ENCODE data around the gene PTPRT.

PTPRT gene

GRCh38 chr20:42113236-42113635, 1076.5 kb downstream of the PTPRT start:
- DNase-seq (ENCODE audit: low spot score), result no peak

GRCh38 chr20:42112161-42112560, 1077.5 kb downstream of the PTPRT start:
- DNase-seq (ENCODE audit: low spot score), result no peak

GRCh38 chr20:42111349-42111748, 1078.4 kb downstream of the PTPRT start:
- DNase-seq (ENCODE audit: low spot score), result no peak

- no peak for DNase-seq (ENCODE audit: low spot score)
These were observed 1079.4 kb downstream of the PTPRT start for GRCh38 chr20:42110301-42110700.

- DNase-seq (ENCODE audit: low spot score), result no peak
These were observed 1087.7 kb downstream of the PTPRT start for GRCh38 chr20:42102000-42102399.

GRCh38 chr20:42100137-42100704, 1089.5 kb downstream of the PTPRT start:
- no peak for DNase-seq (ENCODE audit: low spot score)

- DNase-seq (ENCODE audit: low spot score), result no peak
These were observed 1090.6 kb downstream of the PTPRT start for GRCh38 chr20:42099101-42099500.

- DNase-seq (ENCODE audit: low spot score), result no peak
These were observed 1091.3 kb downstream of the PTPRT start for GRCh38 chr20:42098418-42098817.

GRCh38 chr20:42097741-42098140, 1092.0 kb downstream of the PTPRT start:
- no peak for DNase-seq (ENCODE audit: low spot score)

- DNase-seq (ENCODE audit: low spot score), result no peak
These were observed 1094.5 kb downstream of the PTPRT start for GRCh38 chr20:42095221-42095620.

- no peak for DNase-seq (ENCODE audit: low spot score)
These were observed 1095.9 kb downstream of the PTPRT start for GRCh38 chr20:42093542-42094440.

GRCh38 chr20:42093041-42093440, 1096.7 kb downstream of the PTPRT start:
- no peak for DNase-seq (ENCODE audit: low spot score)

- no peak for DNase-seq (ENCODE audit: low spot score)
These were observed 1104.3 kb downstream of the PTPRT start for GRCh38 chr20:42085366-42085765.

- no peak for DNase-seq (ENCODE audit: low spot score)
These were observed 1106.4 kb downstream of the PTPRT start for GRCh38 chr20:42083280-42083679.

GRCh38 chr20:42082611-42083010, 1107.1 kb downstream of the PTPRT start:
- no peak for DNase-seq (ENCODE audit: low spot score)

- no peak for DNase-seq (ENCODE audit: low spot score)
These were observed 1108.8 kb downstream of the PTPRT start for GRCh38 chr20:42080956-42081355.

- no peak for DNase-seq (ENCODE audit: low spot score)
These were observed 1114.8 kb downstream of the PTPRT start for GRCh38 chr20:42074944-42075343.

GRCh38 chr20:42067596-42067995, 1122.1 kb downstream of the PTPRT start:
- no peak for DNase-seq (ENCODE audit: low spot score)

GRCh38 chr20:42067174-42067573, 1122.5 kb downstream of the PTPRT start:
- DNase-seq (ENCODE audit: low spot score), result no peak

GRCh38 chr20:42063141-42063540, 1126.6 kb downstream of the PTPRT start:
- no peak for DNase-seq (ENCODE audit: low spot score)

- DNase-seq (ENCODE audit: low spot score), result no peak
These were observed 1136.4 kb downstream of the PTPRT start for GRCh38 chr20:42053350-42053749.

GRCh38 chr20:42051921-42052320, 1137.8 kb downstream of the PTPRT start:
- no peak for DNase-seq (ENCODE audit: low spot score)

GRCh38 chr20:42046371-42047085, 1143.2 kb downstream of the PTPRT start:
- no peak for DNase-seq (ENCODE audit: low spot score)
